GM12801 (cell line): Measurements from ENCODE around the gene LATS1.

ENCODE experiments used
- CTCF ChIP-seq: IDR thresholded peaks from one replicate; pipeline ENCODE4 v1.5.1; 2011; ENCODE audit warnings: control low read depth; ENCODE audit not compliant: insufficient read length; ENCODE audit errors: extremely low read depth

The LATS1 gene

GRCh38 chr6:149752600-149753373 is 34.9 kb upstream of the LATS1 start:
- TF ChIP-seq CTCF, result no peak

GRCh38 chr6:149751239-149751638 is 33.3 kb upstream of the LATS1 start:
- no peak for TF ChIP-seq CTCF

GRCh38 chr6:149750136-149750609 is 32.3 kb upstream of the LATS1 start:
- TF ChIP-seq CTCF, result no peak

GRCh38 chr6:149749594-149750135 is 31.8 kb upstream of the LATS1 start, which contains the start of gene PCMT1:
Gene PCMT1, plus strand, starts transcription at chr6:149749741. Its CDS starts 161 bp downstream, at chr6:149749902.
- TF ChIP-seq CTCF, result no peak

- TF ChIP-seq CTCF, result no peak
These were observed 28.4 kb upstream of the LATS1 start, which contains the start of gene NUP43 for GRCh38 chr6:149746147-149746946. Gene NUP43, minus strand, starts transcription at chr6:149746529. Its CDS starts 34 bp downstream, at chr6:149746495.

GRCh38 chr6:149734915-149735314 is 17.0 kb upstream of the LATS1 start:
- no peak for TF ChIP-seq CTCF

GRCh38 chr6:149733089-149733720 is 15.3 kb upstream of the LATS1 start:
- TF ChIP-seq CTCF, result no peak
